Natural killer cell (primary cell): ENCODE data around the gene NCOA4. TPM values are rescaled to one million over a fixed set of nuclear protein-coding genes. Genes with fewer than 3 reads are reported as not detected.
A peak's percentile ranks its signal among the peaks of the same experiment; 100 is the strongest.
"Not testable (repeated sequence)": the region's sequence is repeated elsewhere in the genome, so short reads cannot be mapped to it uniquely, and the experiment has no call there.

Source experiments
- ATAC-seq, 3 donors: fragments of 150-1000 bp in 2 of 3; fragments of 200-7000 bp in 1 of 3; cut with Tn5 transposase; 1 replicate in 1 of 3; 2 replicates in 2 of 3; pipeline ENCODE4 v1.10.0; 2021; ENCODE audit warnings: mild to moderate bottlenecking in 2 of 3, moderate library complexity in 2 of 3
- DNase-seq, 2 donors: peaks; one replicate each; pipeline versions ENCODE4 v3.0.0 to v3.0.0-alpha.2; 2013 to 2021; ENCODE audit warnings: mixed read lengths in 1 of 2
- H3K27ac ChIP-seq: one replicate; pipeline ENCODE4 v1.5.1; 2013; ENCODE audit warnings: mild to moderate bottlenecking, low read length
- H3K27me3 ChIP-seq: one replicate; pipeline ENCODE4 v1.6.1; 2013; ENCODE audit warnings: low read length; ENCODE audit not compliant: control insufficient read depth, insufficient read depth
- H3K36me3 ChIP-seq: one replicate; pipeline ENCODE4 v1.6.1; 2013; ENCODE audit warnings: low read length; ENCODE audit not compliant: control insufficient read depth, insufficient read depth
- H3K4me1 ChIP-seq: one replicate; pipeline ENCODE4 v1.6.1; 2013; ENCODE audit warnings: low read length; ENCODE audit not compliant: control insufficient read depth, insufficient read depth
- H3K4me3 ChIP-seq: one replicate; pipeline ENCODE4 v1.5.1; 2013; ENCODE audit warnings: low read length
- H3K9me3 ChIP-seq: one replicate; pipeline ENCODE4 v1.6.1; 2013; ENCODE audit warnings: low read length; ENCODE audit not compliant: control insufficient read depth, insufficient read depth
- H3K27ac Mint-ChIP-seq, 2 donors: one replicate each; pipeline ENCODE4 v1.8.0; 2022; ENCODE audit warnings: mild to moderate bottlenecking in 2 of 2, mixed read lengths in 2 of 2, moderate library complexity in 1 of 2
- H3K27me3 Mint-ChIP-seq, 2 donors: one replicate each; pipeline ENCODE4 v1.8.0; 2022; ENCODE audit warnings: low read depth in 2 of 2, mixed read lengths in 2 of 2
- H3K36me3 Mint-ChIP-seq: one replicate; pipeline ENCODE4 v1.8.0; 2022; ENCODE audit warnings: mixed read lengths
- H3K4me1 Mint-ChIP-seq, 2 donors: one replicate each; pipeline ENCODE4 v1.8.0; 2022; ENCODE audit warnings: mixed read lengths in 2 of 2
- H3K4me3 Mint-ChIP-seq: one replicate; pipeline ENCODE4 v1.8.0; 2022; ENCODE audit warnings: mild to moderate bottlenecking, moderate library complexity, mixed read lengths
- H3K9me3 Mint-ChIP-seq, 2 donors: one replicate each; pipeline ENCODE4 v1.8.0; 2022; ENCODE audit warnings: mixed read lengths in 2 of 2
- WGBS: methylation state at CpG from one replicate; pipeline ENCODE4 v1.1.7; 2013; ENCODE audit warnings: missing lambda C conversion rate; ENCODE audit not compliant: insufficient coverage; 5-methylcytosine and 5-hydroxymethylcytosine counted together
- intact Hi-C: fragments of 100-400 bp; cut with micrococcal nuclease; formaldehyde crosslinking; loops from one replicate; pipeline ENCODE4 v1.14.2; 2022
- total RNA-seq, 4 donors: library from RNA; stranded (reverse); fragments of 120-200 nt in 1 of 4; gene quantifications; one replicate each; pipeline versions ENCODE4 v1.2.3 to v1.2.4, GENCODE V29; 2013 to 2022
- TF ChIP-seq, protein P1 (sequence below): fragments of 200-600 bp; IDR thresholded peaks from one replicate; pipeline ENCODE4 v1.8.0; 2022; ENCODE audit warnings: antibody characterized with exemption

The NCOA4 gene
- total RNA-seq, 3 donors from 2014 or later (not counting 1 experiment from before 2014, with no cell fraction given), result 88.4 to 104 (median 103) TPM

DNA sequence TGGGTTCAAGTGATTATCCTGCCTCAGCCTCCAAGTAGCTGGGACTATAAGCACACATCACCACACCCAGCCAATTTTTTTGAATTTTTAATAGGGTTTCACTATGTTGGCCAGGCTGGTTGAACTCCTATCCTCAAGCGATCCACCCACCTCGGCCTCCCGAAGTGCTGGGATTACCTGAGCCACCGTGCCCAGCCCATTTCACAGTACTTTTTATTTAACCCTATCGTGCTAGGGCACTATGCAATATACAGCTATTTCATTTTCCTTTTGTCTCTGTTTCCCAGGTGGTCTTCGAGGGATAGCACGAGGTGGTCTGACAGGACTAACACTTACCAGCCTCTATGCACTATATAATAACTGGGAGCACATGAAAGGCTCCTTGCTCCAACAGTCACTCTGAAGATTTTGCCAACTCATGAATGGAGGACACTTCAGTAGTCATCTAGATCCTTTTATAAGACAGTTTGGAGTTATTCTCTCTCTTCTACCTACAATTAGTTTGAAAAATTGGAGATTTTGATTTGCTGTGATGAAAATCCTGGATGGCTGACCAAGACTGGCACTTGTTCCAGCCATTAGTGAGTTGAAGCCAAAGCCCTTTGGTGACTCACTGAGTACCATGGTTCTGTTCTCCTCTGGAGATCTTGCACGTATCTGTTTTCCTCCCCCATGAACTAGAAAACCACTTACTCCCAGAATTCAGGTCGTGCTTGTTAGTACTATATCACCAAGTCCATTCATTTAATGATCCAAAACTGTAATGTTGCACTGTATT, 27.3 kb downstream of the NCOA4 start:
- no peaks in the 10 kb centered on the region for H3K9me3 Mint-ChIP-seq
- H3K4me1 Mint-ChIP-seq, result peaks cover 0 to 7% of the 10 kb centered on the region in 2 donors
- Histone ChIP-seq H3K9me3 (no peaks in the 10 kb centered on the region), H3K4me1 (no peaks in the 10 kb centered on the region), H3K27me3 (no peaks in the 10 kb centered on the region), H3K4me3 (no peak overlapping the region), H3K36me3 (peaks cover 73% of the 10 kb centered on the region), H3K27ac (no peak overlapping the region)
- DNase-seq (no peak), ATAC-seq (no peak)
- H3K27ac Mint-ChIP-seq, result peak overlapping the region in 1 of 2 donors; percentile 2
- intact Hi-C loops, result no loop called here
- TF ChIP-seq, protein P1, sequence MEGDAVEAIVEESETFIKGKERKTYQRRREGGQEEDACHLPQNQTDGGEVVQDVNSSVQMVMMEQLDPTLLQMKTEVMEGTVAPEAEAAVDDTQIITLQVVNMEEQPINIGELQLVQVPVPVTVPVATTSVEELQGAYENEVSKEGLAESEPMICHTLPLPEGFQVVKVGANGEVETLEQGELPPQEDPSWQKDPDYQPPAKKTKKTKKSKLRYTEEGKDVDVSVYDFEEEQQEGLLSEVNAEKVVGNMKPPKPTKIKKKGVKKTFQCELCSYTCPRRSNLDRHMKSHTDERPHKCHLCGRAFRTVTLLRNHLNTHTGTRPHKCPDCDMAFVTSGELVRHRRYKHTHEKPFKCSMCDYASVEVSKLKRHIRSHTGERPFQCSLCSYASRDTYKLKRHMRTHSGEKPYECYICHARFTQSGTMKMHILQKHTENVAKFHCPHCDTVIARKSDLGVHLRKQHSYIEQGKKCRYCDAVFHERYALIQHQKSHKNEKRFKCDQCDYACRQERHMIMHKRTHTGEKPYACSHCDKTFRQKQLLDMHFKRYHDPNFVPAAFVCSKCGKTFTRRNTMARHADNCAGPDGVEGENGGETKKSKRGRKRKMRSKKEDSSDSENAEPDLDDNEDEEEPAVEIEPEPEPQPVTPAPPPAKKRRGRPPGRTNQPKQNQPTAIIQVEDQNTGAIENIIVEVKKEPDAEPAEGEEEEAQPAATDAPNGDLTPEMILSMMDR, result no peak
- H3K27me3 Mint-ChIP-seq, result no peaks in the 10 kb centered on the region
- WGBS, result 97% methylated on average over 9 of the region's 9 CpGs
- H3K4me3 Mint-ChIP-seq, result no peak overlapping the region
- peaks cover 5% of the 10 kb centered on the region for H3K36me3 Mint-ChIP-seq

DNA sequence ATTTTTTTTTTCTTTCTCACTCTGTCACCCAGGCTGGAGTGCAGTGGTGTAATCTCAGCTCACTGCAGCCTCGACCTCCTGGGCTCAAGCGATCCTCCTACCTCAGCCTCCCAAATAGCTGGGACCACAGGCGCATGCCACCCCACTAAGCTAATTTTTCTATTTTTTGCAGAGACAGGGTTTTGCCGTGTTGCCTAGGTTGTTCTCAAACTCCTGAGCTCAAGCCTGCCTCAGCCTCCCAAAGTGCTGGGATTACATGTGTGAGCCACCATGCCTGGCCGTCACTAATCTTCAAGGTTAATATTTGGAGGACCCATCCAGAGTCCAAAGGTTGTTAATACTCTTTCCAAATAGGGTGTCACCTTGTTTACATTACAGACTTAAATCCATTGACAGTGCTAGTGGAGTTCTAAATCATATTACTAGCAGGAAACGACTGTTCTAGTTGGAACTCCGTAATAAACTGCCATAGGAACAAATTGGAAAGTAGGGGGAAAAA, 28.2 kb downstream of the NCOA4 start:
- intact Hi-C loops, H3K4me3 Mint-ChIP-seq, H3K27ac ChIP-seq, H3K27me3 Mint-ChIP-seq, H3K27me3 ChIP-seq, H3K4me1 Mint-ChIP-seq, H3K9me3 Mint-ChIP-seq, H3K9me3 ChIP-seq, H3K4me3 ChIP-seq, H3K4me1 ChIP-seq, ATAC-seq, DNase-seq, H3K36me3 Mint-ChIP-seq: not testable (repeated sequence)
- H3K36me3 ChIP-seq, result peaks cover 67% of the 10 kb centered on the region
- WGBS, result 94% methylated on average over 7 of the region's 7 CpGs
- H3K27ac Mint-ChIP-seq, result peak overlapping the region in 1 of 2 donors; percentile 2

DNA sequence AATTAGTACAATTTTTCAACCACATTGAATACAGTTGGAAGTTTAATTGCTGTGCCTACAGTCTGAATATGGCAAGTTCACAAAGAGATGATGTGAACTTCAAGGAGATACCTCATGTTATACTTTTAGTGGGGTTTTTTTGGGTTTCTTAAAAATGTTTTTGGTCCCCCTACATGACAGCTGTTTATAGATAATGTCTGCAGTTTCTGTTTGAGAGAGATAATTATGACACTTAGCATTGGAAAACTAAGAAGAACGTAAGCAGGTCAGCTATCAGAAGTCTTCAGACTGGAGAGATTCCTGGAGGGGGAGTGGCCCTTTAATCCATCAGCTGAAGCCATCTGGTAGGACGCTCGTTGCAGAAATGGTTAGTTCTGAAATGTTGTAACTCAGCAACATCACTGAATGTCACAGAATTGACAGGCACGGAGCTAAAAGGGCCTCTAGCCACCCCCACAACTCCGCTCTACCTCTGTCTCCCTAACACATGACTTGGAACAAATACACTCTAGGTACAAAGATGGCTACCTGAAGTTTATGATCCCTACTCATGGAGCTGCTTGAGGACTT, 29.2 kb downstream of the NCOA4 start:
- Histone ChIP-seq H3K27ac (no peak overlapping the region), H3K27me3 (no peaks in the 10 kb centered on the region), H3K9me3 (no peaks in the 10 kb centered on the region), H3K36me3 (peaks cover 61% of the 10 kb centered on the region), H3K4me1 (no peaks in the 10 kb centered on the region), H3K4me3 (no peak overlapping the region)
- H3K4me1 Mint-ChIP-seq, result peaks cover 0 to 6% of the 10 kb centered on the region in 2 donors
- 87% methylated on average over 5 of the region's 5 CpGs for WGBS
- no peak for ATAC-seq
- no peaks in the 10 kb centered on the region for H3K27me3 Mint-ChIP-seq
- H3K36me3 Mint-ChIP-seq, result no peaks in the 10 kb centered on the region
- no peak overlapping the region for H3K4me3 Mint-ChIP-seq
- TF ChIP-seq, protein P1, result no peak
- intact Hi-C loops, result no loop called here
- H3K9me3 Mint-ChIP-seq, result no peaks in the 10 kb centered on the region
- peak overlapping the region in 1 of 2 donors; percentile 50 for H3K27ac Mint-ChIP-seq
- no peak for DNase-seq

DNA sequence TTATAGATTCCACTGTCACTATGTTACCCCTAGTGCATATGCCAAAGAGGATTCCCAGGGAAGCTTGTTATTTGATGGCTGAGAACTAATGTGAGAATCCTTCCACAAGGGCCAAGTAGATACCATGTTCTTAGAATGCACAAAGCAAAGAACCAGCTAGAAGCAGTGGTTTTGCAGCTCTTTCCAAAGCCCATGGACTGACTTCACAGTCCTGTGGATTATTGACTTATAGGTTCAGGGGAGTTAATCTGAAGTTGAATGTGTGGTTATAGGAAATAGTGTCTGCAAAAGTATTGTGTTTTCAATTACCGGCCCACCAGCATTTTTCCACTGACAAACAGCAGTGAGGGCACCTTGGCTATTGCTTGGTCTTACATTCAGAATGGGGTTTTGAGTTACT, 29.9 kb downstream of the NCOA4 start:
- TF ChIP-seq, protein P1, result no peak
- no peak overlapping the region for H3K27ac Mint-ChIP-seq

DNA sequence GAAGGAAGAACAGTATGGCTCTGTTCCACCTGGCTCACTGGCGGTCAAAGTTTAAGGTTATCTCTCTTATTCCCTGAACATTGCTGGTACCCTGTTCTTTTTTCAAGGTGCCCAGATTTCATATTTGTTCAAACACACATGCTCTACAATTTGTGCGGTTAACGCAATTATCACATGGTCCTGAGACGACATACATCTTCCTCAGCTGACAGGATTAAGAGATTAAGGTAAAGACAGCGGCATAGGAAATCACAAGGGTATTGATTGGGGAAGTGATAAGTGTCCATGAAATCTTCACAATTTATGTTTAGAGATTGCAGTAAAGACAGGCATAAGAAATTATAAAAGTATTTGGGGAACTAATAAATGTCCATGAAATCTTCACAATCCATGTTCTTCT, 30.5 kb downstream of the NCOA4 start:
- H3K27ac ChIP-seq, H3K4me1 Mint-ChIP-seq, DNase-seq, H3K4me3 ChIP-seq, H3K4me1 ChIP-seq, H3K4me3 Mint-ChIP-seq, H3K9me3 ChIP-seq, H3K27ac Mint-ChIP-seq, H3K9me3 Mint-ChIP-seq, H3K27me3 Mint-ChIP-seq, H3K36me3 Mint-ChIP-seq, H3K27me3 ChIP-seq, ATAC-seq, intact Hi-C loops: not testable (repeated sequence)
- WGBS, result 94% methylated on average over 5 of the region's 5 CpGs
- peaks cover 47% of the 10 kb centered on the region for H3K36me3 ChIP-seq

More for the DNA sequence above, 29.9 kb downstream of the NCOA4 start:
- ATAC-seq, result no peak
- Histone ChIP-seq H3K36me3 (peaks cover 53% of the 10 kb centered on the region), H3K4me3 (no peak overlapping the region), H3K4me1 (no peaks in the 10 kb centered on the region), H3K9me3 (no peaks in the 10 kb centered on the region), H3K27ac (no peak overlapping the region), H3K27me3 (no peaks in the 10 kb centered on the region)
- intact Hi-C loops, result no loop called here
- Mint-ChIP-seq H3K27me3 (no peaks in the 10 kb centered on the region), H3K9me3 (no peaks in the 10 kb centered on the region), H3K36me3 (no peaks in the 10 kb centered on the region), H3K4me1 (peaks cover 0 to 6% of the 10 kb centered on the region in 2 donors), H3K4me3 (no peak overlapping the region)
- WGBS, result 100% methylated on average over 1 of the region's 1 CpG
- no peak for DNase-seq
